GM03348 (cell line): Measurements from ENCODE around the gene RIMS4.
"Not testable (repeated sequence)": the region's sequence is repeated elsewhere in the genome, so short reads cannot be mapped to it uniquely, and the experiment has no call there.

Source experiments
- DNase-seq: peaks from one replicate; pipeline ENCODE4 v3.0.0; 2012; ENCODE audit warnings: low spot score

The RIMS4 gene

GRCh38 chr20:44830523-44830922 lies 20.2 kb upstream of the RIMS4 start:
- no peak for DNase-seq

DNA sequence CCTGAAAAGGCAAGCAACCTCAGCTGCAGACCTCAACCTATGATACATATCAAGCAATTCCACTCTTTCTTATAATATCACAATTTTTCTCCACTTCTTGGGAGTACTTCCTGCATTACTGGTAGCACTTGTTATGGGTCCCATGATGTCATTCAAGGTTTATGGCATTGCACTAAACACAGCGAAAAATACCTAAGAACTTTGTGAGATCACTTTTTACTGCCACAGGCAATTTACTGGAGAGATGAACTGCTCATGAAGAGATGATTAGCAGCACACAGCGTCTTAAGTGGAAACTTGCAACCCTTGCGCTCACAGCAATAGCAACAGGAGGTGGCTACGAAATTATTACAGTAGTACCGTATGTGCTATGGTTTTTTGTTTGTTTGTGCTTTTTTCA lies 19.3 kb upstream of the RIMS4 start:
- DNase-seq: no peak

DNA sequence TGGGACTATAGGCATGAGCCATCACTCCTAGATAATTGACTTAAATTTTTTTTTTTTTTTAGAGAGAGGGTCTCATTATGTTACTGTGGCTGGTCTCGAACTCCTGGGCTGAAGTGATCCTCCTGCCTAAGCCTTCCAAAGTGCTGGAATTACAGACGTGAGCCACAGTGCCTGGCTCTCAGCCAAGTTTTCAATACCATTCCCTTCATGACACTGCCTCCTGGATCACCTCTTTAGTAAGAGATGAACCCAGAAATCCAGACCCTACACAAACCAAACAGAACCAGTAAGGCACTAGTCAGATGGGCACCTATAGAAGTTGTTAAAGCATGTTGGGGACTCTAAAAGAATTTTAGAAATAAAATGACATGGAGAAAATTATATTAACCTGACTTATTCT lies 18.3 kb upstream of the RIMS4 start:
- DNase-seq: no peak

DNA sequence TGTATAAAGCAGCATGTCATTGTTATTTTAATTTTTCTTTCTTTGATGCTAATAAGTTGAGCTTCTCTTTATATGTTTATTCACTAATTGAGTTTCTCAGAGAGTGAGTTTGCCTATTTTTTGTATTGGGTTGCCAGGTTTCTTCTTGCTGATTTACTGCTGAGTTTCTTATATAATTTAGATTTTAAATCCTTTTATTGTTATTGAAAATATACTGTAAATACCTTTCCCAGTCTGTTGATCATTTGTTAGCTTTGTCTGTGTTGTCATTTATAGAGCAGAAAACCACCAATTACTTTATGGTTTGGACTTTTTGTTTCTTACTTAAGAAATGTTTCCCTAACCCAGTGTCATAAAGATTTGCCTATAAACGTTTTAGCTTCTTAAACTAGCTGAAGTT lies 17.1 kb upstream of the RIMS4 start:
- no peak for DNase-seq

DNA sequence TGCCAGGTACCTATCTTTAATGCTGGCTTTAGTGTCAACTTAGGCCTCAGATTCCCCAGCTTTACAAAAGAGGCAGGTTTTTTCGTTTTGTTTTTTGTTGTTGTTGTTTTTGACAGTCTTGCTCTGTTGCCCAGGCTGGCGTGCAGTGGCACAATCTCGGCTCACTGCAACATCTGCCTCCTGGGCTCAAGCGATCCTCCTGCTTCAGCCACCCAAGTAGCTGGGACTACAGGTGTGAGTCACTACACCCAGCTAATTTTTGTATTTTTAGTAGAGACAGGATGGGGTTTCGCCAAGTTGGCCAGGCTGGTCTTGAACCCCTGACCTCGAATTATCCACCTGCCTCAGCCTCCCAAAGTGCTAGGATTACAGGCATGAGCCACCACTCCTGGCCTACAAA lies 11.2 kb upstream of the RIMS4 start:
- not testable (repeated sequence) for DNase-seq

- no peak for DNase-seq
Measured at GRCh38 chr20:44819936-44820335, 9.6 kb upstream of the RIMS4 start.

GRCh38 chr20:44817143-44817910 lies 7.0 kb upstream of the RIMS4 start:
- no peak for DNase-seq

- DNase-seq: no peak
Measured at GRCh38 chr20:44814937-44815336, 4.6 kb upstream of the RIMS4 start.

DNA sequence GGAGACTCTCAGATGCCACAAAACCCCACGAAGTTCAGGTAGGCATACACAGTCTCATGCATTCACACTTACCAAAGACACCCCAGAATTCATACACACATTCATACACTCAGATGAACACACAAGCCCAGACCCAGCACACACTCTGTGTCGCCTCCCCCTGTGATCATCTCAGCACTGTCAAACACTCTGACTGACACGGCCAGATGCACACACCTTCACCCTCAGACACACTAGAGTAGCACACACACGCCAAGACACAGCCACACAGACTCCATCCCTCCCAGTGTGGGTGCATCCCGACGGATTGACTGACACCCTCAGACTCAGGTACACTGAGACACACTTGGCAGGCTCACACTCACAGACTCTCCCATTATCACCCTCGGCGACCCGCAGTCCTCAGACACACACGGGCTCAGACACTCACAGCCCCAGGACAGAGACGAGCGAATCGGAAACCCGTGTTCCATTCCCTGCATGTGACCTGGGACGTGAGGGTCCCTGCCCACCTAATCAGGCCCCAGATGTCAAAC lies 872 bp upstream of the RIMS4 start:
- DNase-seq: no peak

- DNase-seq: no peak
Measured at GRCh38 chr20:44810061-44810390, 320 bp downstream of the RIMS4 start.

- no peak for DNase-seq
Measured at GRCh38 chr20:44809380-44810060, 826 bp downstream of the RIMS4 start.

DNA sequence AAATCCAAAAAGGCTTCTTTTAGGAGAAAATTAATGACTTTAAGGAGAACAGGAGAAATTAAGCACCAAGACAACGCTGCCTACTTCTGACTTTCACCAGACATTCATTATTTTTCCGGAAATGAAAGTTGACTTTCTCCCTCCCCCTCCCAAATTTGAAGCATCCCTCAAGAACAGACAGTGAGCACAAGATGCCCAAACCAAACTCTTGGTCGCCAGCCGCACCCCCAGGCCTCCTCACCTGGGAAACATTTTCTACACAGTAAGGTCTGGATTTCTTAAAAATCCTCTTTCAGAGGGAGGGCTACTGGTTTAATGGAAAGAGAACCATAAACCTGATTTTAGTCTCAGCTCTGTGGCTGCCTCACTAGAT lies 2.7 kb downstream of the RIMS4 start:
- no peak for DNase-seq

DNA sequence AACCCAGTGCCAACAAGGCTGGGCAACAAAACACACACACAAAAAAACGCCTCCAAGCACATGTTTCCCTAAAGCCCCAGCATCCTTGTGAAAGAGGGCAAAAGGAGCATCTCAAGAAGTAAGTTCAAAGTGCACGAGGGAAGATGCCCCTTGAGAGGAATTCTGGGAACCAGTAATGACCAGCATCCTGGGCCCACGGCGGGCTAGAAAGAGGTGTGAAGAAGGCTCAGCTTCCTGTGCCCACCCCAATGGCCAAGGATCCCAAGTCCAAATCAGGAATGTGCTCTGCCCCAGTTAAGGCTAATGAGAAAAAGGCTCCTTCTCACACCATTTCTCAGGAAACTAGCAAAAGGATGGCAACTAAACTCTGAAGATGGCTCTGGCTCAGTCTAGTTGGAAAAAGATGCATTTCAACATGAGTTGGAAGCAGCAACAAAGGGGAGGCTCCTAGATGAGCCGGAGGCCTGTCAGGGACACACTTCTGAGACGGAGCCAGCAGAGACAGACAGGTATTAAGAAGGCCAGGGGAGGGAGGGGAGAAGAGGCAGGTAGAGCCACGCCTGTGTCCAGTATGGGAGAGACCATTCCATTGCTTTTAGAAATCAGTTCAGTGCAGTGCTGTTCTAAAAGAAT lies 3.2 kb downstream of the RIMS4 start:
- DNase-seq: no peak

DNA sequence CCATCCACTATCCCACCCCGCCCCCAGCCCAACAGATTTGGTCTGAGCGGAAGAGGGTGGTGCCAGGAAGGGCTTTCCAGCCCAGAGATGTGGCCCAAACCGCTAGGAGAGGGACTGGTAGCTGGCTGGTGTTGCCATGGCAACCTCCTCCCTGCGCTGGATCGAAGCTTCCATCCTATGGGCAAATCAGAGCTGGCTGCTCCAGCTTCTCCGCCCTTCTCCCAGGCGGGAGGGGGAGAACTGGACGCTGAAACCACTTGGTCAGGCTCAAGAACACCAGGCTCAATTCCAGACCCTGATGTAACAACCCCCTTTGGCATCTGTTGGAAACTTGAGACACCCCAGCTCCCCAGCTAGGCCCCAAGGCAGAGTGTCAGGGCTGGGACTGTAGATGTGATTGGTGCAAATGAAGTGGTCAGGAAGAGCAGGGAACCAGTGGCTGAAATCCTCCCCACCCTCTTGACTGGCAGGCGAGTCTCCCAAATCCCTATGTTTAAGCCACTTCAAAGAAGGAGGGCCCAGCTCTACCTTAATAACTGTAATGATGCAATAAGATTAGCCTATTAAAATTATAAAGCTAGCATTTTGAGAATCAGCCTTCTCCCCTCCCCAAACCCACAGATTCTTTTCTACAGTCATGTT lies 4.2 kb downstream of the RIMS4 start:
- DNase-seq: peak; percentile 37

- no peak for DNase-seq
Measured at GRCh38 chr20:44805335-44805978, 4.9 kb downstream of the RIMS4 start.

DNA sequence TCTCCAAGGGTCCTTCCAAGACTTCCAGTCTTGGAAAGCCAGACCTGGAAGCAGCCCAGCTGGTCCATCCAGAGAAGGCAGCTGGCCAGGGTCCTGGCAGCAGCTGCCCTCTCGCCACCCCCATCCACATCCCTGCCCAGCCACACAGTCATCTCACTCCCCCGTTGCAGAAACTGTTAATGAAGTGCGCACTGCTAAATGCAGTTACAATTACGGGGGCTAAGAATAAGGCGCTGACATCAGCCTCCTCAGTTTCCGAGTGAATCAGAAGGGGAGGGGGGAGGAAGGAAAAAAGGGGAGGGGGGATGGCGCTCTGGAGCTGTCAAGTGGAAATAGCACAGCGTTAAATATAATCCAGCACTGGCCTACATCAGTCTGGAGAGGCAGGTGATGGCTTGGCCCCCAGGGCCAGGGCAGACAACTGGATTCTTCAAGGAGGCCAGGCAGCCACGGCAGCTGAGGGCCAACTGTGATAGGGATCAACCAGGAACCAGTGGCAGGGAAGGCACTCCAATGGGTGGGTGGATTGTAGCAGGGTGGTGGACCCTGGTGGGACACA lies 6.9 kb downstream of the RIMS4 start:
- DNase-seq: no peak

- DNase-seq: no peak
Measured at GRCh38 chr20:44802702-44803101, 7.6 kb downstream of the RIMS4 start.

- DNase-seq: no peak
Measured at GRCh38 chr20:44800391-44801046, 9.8 kb downstream of the RIMS4 start.

DNA sequence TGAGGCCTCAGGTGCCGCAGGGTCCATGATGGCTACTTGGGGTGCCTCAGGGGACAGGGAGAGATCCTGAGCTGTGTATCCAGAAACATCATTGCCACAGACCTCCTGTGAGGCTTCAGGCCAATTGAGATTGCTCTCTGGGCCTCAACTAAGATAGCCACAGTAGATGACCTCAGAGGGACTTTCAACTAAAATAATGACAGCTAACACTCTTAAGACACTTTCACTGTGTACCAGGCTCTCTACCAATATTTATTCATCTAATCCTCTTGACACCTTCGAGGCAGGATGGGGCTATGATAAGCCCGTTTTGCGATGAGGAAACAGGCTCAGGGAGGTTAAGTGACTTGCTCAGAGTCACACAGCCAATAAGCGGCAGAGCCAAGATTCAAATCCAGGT lies 10.7 kb downstream of the RIMS4 start:
- DNase-seq: no peak

- no peak for DNase-seq
Measured at GRCh38 chr20:44796758-44797457, 13.4 kb downstream of the RIMS4 start.

- no peak for DNase-seq
Measured at GRCh38 chr20:44796311-44796710, 14.0 kb downstream of the RIMS4 start.
